GM20431 (cell line): ENCODE data around the gene DYNLRB1.
"Not testable (repeated sequence)": the region's sequence is repeated elsewhere in the genome, so short reads cannot be mapped to it uniquely, and the experiment has no call there.

Source experiments
- in situ Hi-C: fragments of 300-500 bp; cut with MseI, MboI; formaldehyde crosslinking; loops from one replicate; pipeline ENCODE4 v1.15.0; 2020; ENCODE audit warnings: low sequenced_read_pairs; ENCODE audit not compliant: unreplicated experiment

The DYNLRB1 gene

DNA sequence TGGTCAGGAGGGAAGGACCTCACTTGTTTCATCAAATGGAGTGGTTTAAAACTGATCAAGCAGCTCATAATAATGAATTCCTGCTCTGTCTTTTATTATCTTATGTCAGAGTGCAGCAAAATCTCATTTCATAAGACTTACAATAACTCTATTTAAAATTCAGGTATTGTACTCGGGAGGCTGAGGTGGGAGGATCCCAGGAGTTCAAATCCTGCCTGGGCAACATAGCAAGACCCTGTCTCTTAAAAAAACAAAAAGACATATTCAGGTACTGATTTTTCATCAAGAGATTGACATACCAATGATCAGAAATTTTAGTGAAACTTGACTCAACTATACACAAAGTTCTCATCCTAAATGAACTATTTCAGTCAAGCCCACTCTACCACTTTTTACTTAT is 5.6 kb upstream of the DYNLRB1 start:
- in situ Hi-C loops: no loop called here

GRCh38 chr20:34511891-34512265 is 4.3 kb upstream of the DYNLRB1 start:
- in situ Hi-C loops: no loop called here

DNA sequence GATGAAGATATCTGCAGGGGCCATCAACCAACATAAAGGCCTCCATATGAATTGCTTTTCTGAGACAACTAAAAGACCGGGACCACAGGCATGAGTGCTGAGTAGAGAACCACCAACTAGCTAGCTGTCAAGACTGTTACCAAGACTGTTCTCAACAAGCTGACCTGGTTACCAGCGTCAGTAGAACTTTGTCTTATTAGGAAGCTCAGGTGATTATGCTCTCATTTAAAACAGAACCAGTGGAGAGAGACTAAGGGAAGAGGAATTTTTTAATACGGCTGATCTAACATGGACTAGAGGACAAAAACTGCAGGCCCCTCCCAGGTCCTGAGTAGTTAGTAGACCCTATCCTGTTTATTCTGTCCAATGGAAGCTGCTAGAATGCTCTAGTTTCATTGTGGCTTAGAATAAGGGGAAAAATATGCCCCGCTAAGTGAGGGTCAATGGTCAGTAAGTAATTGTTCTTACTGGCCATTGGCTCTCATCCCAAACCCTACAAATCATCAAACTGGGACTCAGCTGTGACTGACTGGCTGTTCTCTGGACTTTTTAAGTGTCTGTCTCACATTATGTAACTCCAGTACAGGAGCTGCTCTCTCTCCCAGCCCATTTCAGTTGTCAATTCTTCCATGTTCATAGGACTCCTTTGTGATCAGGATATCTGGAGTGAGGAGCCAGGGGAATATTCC is 3.8 kb upstream of the DYNLRB1 start:
- in situ Hi-C loops: no loop called here

DNA sequence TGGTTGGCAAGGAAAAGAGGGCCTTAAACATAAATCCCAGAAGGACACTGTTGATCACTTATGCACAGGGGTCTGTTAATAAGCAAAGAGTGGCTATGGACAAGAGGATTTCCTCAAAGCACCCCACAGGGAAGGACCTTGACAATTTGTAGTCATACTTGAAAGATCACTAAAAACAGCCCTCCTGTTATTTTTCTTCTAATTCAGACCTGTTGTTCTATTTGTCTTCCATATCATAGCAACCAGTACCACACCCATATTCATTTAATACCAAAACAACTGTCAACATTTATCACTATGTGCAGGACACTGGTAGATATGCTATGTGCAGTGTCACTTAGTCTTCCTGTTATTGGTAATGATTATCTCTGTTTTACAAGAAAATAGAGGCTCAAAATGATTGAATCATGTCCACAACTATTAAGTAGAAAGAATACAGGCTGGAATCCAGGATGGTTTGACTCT is 3.2 kb upstream of the DYNLRB1 start:
- in situ Hi-C loops: no loop called here

- in situ Hi-C loops: not testable (repeated sequence)
Measured at GRCh38 chr20:34514034-34514433, 2.2 kb upstream of the DYNLRB1 start.

- in situ Hi-C loops: no loop called here
Measured at GRCh38 chr20:34514897-34515483, 1.2 kb upstream of the DYNLRB1 start.

- in situ Hi-C loops: no loop called here
Measured at GRCh38 chr20:34515484-34516246, 557 bp upstream of the DYNLRB1 start.

DNA sequence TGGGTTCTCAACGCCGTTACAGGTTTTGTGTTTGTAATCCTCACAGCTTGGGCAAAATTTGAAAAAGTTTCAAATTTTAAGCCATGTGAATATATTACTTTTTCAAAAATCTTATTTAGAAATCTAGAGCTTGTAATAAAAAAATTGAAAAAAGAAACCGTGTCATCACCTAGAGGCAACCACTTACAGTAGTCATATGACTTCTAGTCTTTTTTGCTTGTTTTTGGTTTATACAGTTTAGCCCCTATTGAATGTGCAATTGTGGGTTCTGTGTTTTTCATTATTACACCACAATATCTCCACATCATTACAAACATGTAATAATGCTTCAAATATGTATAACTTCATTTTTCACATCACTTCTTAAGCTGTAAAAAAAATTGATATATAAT is 888 bp downstream of the DYNLRB1 start:
- in situ Hi-C loops: no loop called here

GRCh38 chr20:34518863-34519262 is 2.6 kb downstream of the DYNLRB1 start:
- in situ Hi-C loops: not testable (repeated sequence)

DNA sequence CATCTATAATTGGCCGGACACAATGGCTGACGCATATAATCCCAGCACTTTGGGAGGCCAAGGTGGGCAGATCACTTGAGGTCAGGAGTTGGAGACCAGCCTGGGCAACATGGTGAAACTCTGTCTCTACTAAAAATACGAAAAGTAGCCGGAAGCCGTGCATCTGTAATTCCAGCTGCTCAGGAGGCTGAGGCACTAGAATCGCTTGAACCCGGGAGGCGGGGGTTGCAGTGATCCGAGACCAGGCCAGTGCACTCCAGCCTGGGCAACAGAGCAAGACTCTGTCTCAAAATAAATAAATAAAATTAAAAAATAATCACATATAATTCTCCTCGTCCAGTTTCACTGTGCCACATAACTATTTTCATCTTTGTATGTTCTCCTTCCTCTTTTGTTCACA is 3.6 kb downstream of the DYNLRB1 start:
- in situ Hi-C loops: not testable (repeated sequence)

- in situ Hi-C loops: no loop called here
Measured at GRCh38 chr20:34522969-34523871, 7.0 kb downstream of the DYNLRB1 start.

DNA sequence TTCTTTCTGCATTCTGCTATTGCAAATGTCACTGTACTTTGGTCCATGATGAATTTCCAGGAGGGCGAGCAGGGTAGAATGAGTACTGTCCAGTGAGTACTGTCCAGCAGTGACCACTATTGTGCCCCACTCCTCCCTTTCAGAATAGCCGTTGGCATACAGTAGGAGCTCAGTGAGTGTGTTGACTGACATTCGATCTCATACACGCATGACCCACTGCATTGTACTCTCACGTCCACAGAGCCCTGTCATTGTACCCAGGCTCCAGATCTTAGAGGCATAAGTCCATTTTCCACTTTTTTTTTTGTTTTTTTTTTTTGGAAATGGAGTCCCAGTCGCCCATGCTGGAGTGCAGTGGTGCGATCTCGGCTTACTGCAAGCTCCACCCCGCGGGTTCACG is 8.2 kb downstream of the DYNLRB1 start:
- in situ Hi-C loops: no loop called here

DNA sequence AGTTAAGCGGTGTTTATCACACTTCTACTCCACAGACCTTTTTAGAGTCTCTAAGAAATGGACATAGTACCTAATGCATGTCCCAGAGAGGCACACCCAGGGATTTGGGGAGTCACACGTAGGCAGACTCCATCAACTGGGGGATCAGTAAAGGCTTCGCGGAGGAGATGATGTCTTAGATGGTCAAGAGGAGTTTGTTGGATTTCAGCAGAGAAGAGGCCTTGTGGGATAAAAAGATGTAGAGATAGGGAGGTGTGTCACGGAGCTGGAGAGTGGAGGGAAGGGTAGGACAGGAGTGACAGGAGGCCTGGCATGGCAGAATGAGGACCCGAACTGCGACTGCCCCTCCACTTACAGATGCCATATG is 9.1 kb downstream of the DYNLRB1 start:
- in situ Hi-C loops: loop anchor here (25.0 kb wide), 1 partner anchor 213 kb away; the partner anchor contains the start of gene AHCY

DNA sequence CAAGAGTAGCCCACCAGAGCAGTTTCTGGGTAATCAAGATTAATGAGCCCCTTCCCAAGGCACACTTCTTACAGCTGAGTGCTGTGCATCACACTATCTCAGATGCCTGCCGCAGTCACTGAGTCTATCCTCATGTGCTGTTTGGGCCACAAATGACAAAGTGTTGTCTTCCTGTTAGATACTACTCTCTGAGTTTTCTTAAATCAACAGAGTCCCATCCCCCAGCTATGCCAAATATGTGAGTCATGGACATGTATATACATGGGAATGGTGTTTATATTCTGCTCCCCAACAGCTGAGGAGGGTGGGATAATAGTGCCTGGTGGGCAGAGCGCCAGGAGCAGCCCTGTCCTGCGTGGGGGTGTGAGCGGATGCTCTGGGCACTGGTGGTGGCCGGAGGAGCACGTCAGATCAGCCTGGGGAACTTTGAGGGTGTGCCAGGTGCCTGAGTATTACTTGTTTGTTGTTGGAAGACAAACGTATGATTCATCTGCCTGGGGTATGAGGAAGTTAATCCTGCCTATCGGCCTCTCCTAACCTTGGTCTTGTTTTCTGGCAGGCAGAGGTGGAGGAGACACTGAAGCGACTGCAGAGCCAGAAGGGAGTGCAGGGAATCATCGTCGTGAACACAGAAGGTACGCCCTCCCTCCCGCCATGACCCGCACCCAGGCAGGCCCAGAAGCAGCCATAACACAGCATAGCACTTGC is 9.6 kb downstream of the DYNLRB1 start:
- in situ Hi-C loops: loop anchor here (25.0 kb wide), 1 partner anchor 214 kb away; the partner anchor contains the start of gene AHCY

DNA sequence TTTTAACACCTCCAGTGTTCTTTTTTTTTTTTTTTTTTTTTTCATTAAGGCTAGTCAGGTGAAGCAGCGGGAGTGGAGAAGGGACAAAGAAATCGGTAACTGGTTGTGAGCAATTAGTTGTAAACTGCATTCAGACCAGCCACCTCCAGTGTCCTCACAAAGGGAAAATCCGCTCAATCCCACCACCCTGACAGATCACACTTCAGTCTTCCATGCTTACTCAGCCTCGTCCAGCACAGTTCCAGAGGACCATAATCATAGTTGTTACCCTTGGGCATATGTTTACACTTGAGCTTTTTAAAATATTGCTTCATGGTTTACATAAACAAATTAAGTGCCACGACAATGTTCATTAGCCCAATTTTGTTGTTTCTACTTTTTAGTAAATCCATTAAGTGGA is 10.2 kb downstream of the DYNLRB1 start:
- in situ Hi-C loops: loop anchor here (25.0 kb wide), 1 partner anchor 214 kb away; the partner anchor contains the start of gene AHCY

- in situ Hi-C loops: loop anchor here (25.0 kb wide), 1 partner anchor 215 kb away; the partner anchor contains the start of gene AHCY
Measured at GRCh38 chr20:34527016-34527415, 10.8 kb downstream of the DYNLRB1 start.

- in situ Hi-C loops: loop anchor here (25.0 kb wide), 1 partner anchor 217 kb away; the partner anchor contains the start of gene AHCY
Measured at GRCh38 chr20:34528921-34529297, 12.7 kb downstream of the DYNLRB1 start.

DNA sequence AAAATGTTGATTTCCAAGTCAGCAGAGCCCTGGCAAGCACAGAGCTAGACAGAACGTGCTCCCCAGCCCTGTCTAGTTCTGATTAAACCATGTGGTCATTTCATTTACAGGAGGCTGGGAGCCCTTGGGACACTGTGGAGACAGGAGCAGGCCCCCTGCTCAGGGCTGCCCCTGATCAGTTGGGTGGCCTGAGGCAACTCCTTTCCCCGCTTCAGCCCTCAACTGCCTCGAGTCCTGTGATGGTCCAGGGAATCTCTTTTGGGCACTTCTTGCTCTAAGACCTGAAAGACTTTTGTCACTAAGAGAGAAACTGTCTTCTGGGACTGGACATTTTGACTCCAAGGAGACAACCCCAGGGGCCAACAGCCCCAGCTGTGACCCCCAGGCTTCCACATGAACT is 13.5 kb downstream of the DYNLRB1 start:
- in situ Hi-C loops: loop anchor here (25.0 kb wide), 1 partner anchor 217 kb away; the partner anchor contains the start of gene AHCY

DNA sequence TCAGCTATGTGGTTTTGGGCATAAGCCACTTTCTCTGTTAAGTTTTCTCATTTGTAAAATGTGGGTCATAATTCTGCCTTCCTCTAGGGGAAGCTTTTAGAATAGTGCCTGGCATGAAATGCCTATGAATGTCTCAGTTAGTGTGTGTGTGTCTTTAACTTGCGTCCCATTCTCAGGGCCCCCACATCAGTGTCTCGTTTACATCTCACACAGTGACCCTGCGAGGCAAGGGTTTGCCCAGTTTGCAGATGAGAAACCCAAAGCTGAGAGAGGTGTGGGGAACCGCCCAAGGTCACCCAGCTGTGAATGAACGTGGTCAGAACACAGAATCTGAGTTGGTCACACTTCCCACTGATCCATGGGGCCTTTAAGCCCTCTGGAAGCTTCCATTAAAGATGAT is 14.1 kb downstream of the DYNLRB1 start:
- in situ Hi-C loops: loop anchor here (25.0 kb wide), 1 partner anchor 218 kb away; the partner anchor contains the start of gene AHCY
